HL-60/S4 (cell line): ENCODE measurements around the gene IGFL2.
"Not testable (repeated sequence)": the region's sequence is repeated elsewhere in the genome, so short reads cannot be mapped to it uniquely, and the experiment has no call there.

Experiments
- in situ Hi-C: fragments of 300-500 bp; cut with MboI; formaldehyde crosslinking; loops from 2 replicates; pipeline ENCODE4 v1.14.3; 2022; ENCODE audit warnings: low sequenced_read_pairs

IGFL2 gene

GRCh38 chr19:46186717-46187101 lies 38.7 kb downstream of the IGFL2 start:
- in situ Hi-C loops = no loop called here

GRCh38 chr19:46189971-46190888 lies 42.2 kb downstream of the IGFL2 start:
- in situ Hi-C loops = no loop called here

DNA sequence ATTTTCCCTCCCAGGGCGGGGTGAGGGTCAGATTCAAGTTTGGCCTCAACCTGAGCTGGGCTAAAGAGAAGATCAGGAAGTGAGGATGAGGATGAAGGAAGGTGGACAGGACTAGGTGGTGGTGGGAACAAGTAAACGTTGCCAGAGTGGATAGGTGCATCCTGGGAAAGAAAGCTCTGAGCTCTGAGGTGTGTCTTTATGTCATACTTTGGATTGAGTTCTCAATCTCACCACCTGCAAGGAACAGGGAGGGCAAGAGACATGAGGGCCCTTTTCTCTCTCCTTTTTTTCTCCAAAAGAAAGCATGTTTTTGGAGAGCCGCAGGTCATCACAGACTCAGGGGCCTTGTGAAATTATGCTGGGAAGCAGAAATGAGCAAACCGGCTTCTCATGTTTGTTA lies 43.3 kb downstream of the IGFL2 start:
- in situ Hi-C loops = no loop called here

DNA sequence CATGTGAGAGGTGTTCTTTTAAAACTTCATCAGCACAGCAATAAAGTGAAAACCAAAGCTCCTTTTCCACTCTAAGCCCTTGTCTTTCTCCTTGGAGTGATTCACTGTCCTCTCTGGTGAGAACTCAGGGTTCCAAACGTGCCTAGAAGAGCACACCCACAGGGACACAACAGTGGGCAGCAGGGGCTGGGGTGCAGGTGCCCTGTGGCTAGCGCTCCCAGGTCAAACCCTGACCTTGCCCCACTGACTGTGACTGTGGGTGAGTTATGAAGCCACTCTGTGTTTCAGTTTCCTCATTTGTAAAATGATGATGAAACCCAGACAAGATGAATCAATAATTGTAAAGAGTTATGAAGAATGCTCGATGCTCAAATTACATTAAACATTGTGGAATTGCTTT lies 43.9 kb downstream of the IGFL2 start:
- in situ Hi-C loops = no loop called here

DNA sequence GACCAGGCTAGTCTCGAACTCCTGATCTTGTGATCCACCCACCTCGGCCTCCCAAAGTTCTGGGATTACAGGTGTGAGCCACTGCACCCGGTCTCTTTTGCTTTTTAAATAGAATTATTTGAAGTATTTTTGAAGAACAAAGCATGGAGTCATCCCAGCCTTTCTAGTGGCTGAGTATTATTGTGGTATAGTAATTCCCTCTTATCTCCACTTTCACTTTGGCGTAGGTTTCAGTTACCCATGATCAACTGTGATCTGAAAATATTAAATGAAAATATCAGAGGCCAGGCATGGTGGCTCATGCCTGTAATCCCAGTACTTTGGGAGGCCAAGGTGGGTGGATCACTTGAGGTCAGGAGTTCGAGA lies 44.6 kb downstream of the IGFL2 start:
- in situ Hi-C loops = not testable (repeated sequence)

DNA sequence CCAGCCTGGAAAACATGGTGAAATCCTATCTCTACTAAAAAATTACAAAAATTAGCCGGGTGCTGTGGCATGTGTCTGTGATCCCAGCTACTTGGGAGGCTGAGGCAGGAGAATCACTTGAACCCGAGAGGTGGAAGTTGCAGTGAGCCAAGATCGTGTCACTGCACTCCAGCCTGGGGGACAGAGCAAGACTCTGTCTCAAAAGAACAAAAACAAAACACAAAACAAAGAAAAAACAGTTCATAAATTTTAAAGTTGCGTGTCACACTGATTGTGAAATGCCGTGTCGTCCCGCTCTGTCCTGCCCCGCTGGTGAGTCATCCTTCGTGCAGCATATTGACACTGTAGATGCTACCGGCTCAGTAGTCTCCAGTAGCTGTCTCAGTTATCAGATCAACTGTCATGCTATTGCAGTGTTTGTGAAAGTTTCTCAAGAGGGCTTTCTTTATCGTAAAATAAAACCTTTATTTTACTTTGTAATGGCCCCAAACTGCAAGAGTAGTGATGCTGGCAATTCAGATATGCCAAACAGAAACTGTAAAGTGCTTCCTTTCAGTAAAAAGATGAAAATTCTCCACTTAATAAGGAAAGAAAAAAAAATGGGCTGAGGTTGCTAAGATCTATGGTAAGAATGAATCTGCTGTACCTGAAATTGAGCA lies 45.1 kb downstream of the IGFL2 start:
- in situ Hi-C loops = no loop called here

GRCh38 chr19:46193678-46194077 lies 45.6 kb downstream of the IGFL2 start:
- in situ Hi-C loops = no loop called here

DNA sequence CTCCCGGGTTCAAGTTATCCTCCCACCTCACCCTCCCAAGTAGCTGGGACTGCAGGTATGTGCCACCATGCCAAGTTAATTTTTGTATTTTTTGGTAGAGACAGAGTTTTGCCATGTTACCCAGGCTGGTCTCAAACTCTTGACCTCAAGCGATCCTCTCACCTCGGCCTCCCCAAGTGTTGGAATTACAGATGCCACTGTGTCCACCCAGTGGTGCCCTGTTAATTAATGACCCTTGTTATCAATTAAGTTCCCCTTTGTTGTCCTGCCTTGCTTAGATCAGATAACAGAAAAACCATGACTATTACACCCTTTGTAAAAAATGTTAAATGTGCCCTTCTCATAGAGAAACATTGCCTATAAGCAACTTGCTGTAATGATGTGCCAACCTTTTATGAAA lies 47.1 kb downstream of the IGFL2 start:
- in situ Hi-C loops = no loop called here

DNA sequence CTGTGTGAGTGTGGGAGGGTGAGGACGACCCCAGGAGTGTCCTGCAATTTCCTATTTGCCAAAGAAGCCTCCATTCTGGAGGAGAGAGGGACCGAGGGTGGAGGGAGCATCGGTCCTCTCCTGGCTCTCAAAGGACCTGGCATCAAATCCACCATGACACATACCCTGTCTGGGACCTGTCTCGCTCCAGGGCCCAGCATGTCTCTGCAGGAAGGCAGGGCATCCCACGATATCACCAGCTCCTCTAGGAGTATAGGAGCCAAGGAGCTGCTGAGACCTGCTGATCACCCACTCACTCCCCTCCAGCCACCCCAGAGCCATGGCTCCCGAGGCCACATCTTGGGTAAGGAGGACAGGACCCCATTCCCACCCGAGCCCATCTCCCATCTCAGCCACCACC lies 47.9 kb downstream of the IGFL2 start:
- in situ Hi-C loops = not testable (repeated sequence)

DNA sequence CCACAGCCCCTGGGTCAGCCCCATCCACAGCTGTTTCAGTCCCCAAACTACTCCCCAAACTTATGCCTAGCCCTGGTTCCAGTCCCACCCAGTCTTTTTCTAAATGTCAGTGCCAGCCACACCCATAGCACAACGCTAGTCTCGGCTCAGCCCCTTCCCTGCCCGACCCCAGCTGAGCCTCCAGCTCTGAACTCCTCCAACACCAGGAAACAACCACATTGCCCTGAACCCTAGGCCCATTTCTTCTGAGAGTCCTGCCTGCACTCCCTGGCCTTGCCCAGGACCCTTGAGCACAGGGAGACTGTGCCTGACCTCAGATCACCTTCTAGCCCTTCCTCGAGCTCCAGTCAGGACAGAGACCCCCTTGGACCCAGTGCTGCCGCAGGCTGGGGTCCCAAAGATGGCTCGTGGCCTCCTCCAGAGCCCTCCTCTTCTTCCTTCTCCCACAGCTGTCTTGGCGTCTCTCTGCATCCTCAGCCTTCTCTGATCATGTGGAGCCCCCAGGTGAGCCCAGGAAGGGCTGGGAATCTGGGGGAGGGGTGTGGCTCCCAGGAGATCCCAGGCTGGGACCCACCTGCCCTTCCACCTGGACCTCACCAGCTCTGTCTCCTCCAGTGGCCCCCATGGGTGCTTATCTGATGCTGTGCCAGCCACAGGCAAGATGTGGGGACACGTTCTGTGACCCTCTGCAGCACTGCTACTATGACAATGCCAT lies 48.5 kb downstream of the IGFL2 start:
- in situ Hi-C loops = no loop called here

GRCh38 chr19:46197314-46198070 lies 49.5 kb downstream of the IGFL2 start:
- in situ Hi-C loops = no loop called here

- in situ Hi-C loops = no loop called here
These were observed 50.7 kb downstream of the IGFL2 start for GRCh38 chr19:46198756-46199155.

DNA sequence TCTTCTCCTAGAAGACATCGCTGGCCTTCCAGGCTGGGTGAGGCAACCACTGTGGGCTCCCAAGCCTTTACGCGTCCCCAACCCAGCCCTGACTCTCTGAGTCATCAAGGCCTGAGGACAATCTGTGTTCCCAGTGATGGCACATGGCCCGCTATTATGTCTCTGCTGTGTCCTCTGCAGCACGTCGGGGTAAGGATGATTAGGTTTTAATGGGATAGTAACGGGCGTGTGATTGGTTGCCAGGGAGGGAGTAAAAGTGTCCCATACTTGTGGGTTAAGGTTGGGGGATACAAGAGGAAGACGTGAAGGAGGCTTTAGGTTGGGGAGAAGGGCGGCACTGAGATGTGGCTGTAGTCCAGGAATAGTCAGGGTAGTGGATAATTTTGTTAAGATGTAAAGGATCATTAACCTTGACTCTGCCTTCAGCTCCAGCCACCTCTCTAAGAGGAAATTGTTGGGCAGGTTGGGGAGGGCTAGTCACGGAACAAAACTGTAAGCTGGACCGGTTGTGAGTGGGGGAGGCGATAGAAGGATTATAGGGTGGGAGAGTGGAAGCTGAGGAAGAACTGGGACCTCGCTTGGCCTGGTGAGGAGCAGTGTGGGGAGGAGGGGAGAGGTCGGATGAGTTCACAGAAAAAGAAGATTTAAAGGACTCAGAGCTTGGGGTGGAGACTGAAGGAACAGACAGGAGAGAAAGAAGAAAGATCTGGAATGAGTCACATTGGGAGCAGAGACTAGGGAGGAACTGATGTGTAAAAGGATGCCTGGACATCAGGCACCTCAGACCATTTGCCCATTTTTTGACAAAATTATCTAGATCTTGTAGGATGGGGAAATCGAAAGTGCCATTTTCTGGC lies 53.6 kb downstream of the IGFL2 start:
- in situ Hi-C loops = no loop called here

- in situ Hi-C loops = no loop called here
These were observed 54.4 kb downstream of the IGFL2 start for GRCh38 chr19:46202426-46202825.

DNA sequence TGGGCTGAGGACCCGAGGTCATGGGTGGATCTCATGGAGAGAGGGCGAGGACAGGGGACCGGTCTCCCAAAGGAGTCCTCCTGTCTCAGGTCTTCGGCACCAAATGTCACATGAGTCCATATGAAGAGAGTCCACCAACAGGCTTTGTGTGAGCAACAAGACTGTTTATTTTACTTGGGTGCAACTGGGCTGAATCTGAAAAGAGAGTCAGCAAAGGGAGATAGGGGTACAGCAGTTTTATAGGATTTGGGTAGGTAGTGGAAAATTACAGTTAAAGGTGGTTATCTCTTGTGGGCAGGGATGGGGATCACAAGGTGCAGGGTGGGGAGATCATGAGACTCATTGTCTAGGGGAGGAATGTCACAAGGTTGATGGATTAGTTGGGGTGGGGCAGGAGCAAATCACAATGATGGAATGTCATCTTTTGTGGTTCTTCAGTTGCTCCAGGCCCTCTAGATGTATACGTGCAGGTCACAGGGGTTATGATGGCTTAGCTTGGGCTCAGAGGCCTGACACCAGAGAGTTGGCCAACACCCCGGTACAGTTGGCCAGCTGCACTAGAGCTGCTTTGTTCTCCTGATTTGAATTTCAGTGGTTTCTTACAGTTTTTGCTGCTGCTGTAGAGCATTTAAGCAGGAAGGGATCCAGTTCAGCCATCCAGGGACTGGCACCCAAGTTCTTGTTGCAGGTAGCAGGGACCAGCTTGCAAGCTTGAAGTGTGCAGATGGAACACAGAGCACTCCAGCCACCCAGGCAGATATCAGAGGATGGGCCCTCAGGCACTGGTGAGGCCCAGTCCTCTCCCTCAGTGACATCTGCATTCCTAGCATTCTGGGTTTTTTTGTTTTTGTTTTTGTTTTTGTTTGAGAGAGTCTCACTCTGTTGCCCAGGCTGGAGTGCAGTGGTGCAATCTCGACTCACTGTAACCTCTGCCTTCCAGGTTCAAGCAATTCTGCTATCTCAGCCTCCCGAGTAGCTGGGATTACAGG lies 55.1 kb downstream of the IGFL2 start:
- in situ Hi-C loops = no loop called here

- in situ Hi-C loops = no loop called here
These were observed 56.0 kb downstream of the IGFL2 start for GRCh38 chr19:46204008-46204407.

DNA sequence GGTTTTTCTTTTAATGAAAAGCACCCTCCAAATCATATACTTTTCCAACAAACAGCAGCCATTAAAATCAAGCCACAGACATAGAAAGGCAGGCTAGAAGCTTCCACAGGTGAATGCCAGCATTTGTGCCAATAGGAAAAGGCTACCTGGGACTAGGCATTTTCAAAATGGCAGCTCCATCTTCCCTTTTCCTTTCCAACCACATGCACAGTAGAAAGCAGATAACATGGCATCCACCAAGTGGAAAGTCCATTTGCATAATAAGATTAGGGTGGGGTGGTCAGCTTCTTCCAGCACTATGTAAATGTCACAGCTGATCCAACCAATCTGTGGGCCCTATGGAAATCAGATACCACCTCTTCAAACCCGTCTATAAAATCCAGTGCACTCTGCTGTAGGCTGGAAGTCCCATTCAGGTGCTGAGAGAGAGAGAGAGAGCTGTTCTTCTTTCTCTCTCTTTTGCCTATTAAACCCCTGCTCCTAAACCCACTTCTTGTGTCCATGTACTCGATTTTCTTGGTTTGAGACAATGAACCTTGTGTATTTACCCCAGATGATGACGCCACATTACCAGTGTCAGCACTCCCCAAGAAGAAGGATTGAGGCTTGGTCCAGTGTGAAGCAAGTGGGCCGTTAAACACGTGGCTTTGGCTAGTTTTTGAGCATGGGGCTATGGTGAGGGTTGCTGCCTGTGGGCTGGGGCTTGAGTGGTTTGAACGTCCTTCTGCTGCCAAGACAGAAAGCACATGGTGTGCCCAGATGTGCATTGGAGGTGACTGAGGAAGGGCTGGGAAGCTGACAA lies 57.3 kb downstream of the IGFL2 start:
- in situ Hi-C loops = no loop called here

DNA sequence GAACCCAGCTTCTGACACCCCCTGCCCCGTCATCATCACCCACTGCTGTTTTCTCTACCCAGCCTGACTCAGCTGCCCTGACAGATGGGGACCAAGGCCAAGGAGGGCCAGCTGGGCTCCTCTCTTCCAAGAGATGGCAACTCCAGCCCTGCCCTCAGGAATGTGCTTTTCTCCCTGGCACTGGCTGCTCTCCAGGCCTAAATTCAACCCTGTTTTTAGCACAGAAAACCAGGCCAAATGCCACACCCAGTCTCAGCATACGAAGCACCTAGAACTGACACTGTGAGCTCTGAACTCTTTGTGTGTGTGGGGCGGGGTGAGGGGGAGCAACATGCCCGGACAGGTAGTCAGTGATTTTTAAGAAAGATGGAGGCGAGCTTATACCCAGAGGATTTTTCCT lies 58.1 kb downstream of the IGFL2 start:
- in situ Hi-C loops = no loop called here
